HPDE6-E6E7 (cell line): ENCODE measurements around the gene LRP3.

ENCODE experiments used
- DNase-seq: peaks from one replicate; pipeline ENCODE4 v3.0.0; 2011; ENCODE audit warnings: missing footprints; ENCODE audit errors: extremely low spot score

The LRP3 gene

GRCh38 chr19:33252971-33253370 is 58.8 kb downstream of the LRP3 start:
- DNase-seq = no peak

GRCh38 chr19:33254245-33254824 is 60.2 kb downstream of the LRP3 start:
- no peak for DNase-seq

- no peak for DNase-seq
These were observed 61.7 kb downstream of the LRP3 start for GRCh38 chr19:33255781-33256180.

- no peak for DNase-seq
These were observed 62.1 kb downstream of the LRP3 start for GRCh38 chr19:33256261-33256660.

GRCh38 chr19:33257828-33258227 is 63.7 kb downstream of the LRP3 start:
- no peak for DNase-seq
